ENCODE measurements around the gene IMMP2L.
"Not testable (repeated sequence)": the region's sequence is repeated elsewhere in the genome, so short reads cannot be mapped to it uniquely, and the experiment has no call there.

The IMMP2L gene

GRCh38 chr7:110948280-110948679 lies 614.0 kb downstream of the IMMP2L start:
- no peak for DNase-seq (ENCODE audit: low read depth in 2 of 3, low spot score in 2 of 3)

- DNase-seq (ENCODE audit: low read depth in 2 of 3, low spot score in 2 of 3), result no peak
These were observed 614.9 kb downstream of the IMMP2L start for GRCh38 chr7:110947408-110947807.

GRCh38 chr7:110944966-110945644 lies 617.2 kb downstream of the IMMP2L start:
- no peak for DNase-seq (ENCODE audit: low read depth in 2 of 3, low spot score in 2 of 3)

- DNase-seq (ENCODE audit: low read depth in 2 of 3, low spot score in 2 of 3), result no peak
These were observed 617.8 kb downstream of the IMMP2L start for GRCh38 chr7:110944448-110944847.

- no peak for DNase-seq (ENCODE audit: low read depth in 2 of 3, low spot score in 2 of 3)
These were observed 618.5 kb downstream of the IMMP2L start for GRCh38 chr7:110943701-110944345.

GRCh38 chr7:110941385-110941784 lies 620.9 kb downstream of the IMMP2L start:
- no peak for DNase-seq (ENCODE audit: low read depth in 2 of 3, low spot score in 2 of 3)

GRCh38 chr7:110940756-110941155 lies 621.5 kb downstream of the IMMP2L start:
- DNase-seq (ENCODE audit: low read depth in 2 of 3, low spot score in 2 of 3), result no peak

GRCh38 chr7:110938165-110938564 lies 624.1 kb downstream of the IMMP2L start:
- DNase-seq (ENCODE audit: low read depth in 2 of 3, low spot score in 2 of 3), result no peak

- not testable (repeated sequence) for DNase-seq (ENCODE audit: low read depth in 2 of 3, low spot score in 2 of 3)
These were observed 625.6 kb downstream of the IMMP2L start for GRCh38 chr7:110936665-110937064.

GRCh38 chr7:110929480-110930249 lies 632.6 kb downstream of the IMMP2L start:
- DNase-seq (ENCODE audit: low read depth in 2 of 3, low spot score in 2 of 3), result no peak

GRCh38 chr7:110922906-110923305 lies 639.4 kb downstream of the IMMP2L start:
- no peak for DNase-seq (ENCODE audit: low read depth in 2 of 3, low spot score in 2 of 3)

GRCh38 chr7:110921595-110922151 lies 640.6 kb downstream of the IMMP2L start:
- DNase-seq (ENCODE audit: low read depth in 2 of 3, low spot score in 2 of 3), result no peak

- DNase-seq (ENCODE audit: low read depth in 2 of 3, low spot score in 2 of 3), result no peak
These were observed 643.2 kb downstream of the IMMP2L start for GRCh38 chr7:110918949-110919548.

GRCh38 chr7:110914263-110914662 lies 648.0 kb downstream of the IMMP2L start:
- no peak for DNase-seq (ENCODE audit: low read depth in 2 of 3, low spot score in 2 of 3)

- no peak for DNase-seq (ENCODE audit: low read depth in 2 of 3, low spot score in 2 of 3)
These were observed 650.7 kb downstream of the IMMP2L start for GRCh38 chr7:110911632-110912031.

GRCh38 chr7:110909117-110909516 lies 653.2 kb downstream of the IMMP2L start:
- DNase-seq (ENCODE audit: low read depth in 2 of 3, low spot score in 2 of 3), result no peak

GRCh38 chr7:110905773-110906566 lies 656.3 kb downstream of the IMMP2L start:
- no peak for DNase-seq (ENCODE audit: low read depth in 2 of 3, low spot score in 2 of 3)

- no peak for DNase-seq (ENCODE audit: low read depth in 2 of 3, low spot score in 2 of 3)
These were observed 663.8 kb downstream of the IMMP2L start for GRCh38 chr7:110898516-110898915.

GRCh38 chr7:110897538-110897937 lies 664.8 kb downstream of the IMMP2L start:
- DNase-seq (ENCODE audit: low read depth in 2 of 3, low spot score in 2 of 3), result no peak

GRCh38 chr7:110894111-110894510 lies 668.2 kb downstream of the IMMP2L start:
- DNase-seq (ENCODE audit: low read depth in 2 of 3, low spot score in 2 of 3), result no peak

- DNase-seq (ENCODE audit: low read depth in 2 of 3, low spot score in 2 of 3), result no peak
These were observed 671.1 kb downstream of the IMMP2L start for GRCh38 chr7:110891197-110891596.

Measured in activated CD8-positive, alpha-beta memory T cell treated with anti-CD3 and anti-CD28 coated beads for 48 hours (primary cell).